RPMI8226 (cell line): ENCODE measurements around the gene RETSAT.
"Not testable (repeated sequence)": the region's sequence is repeated elsewhere in the genome, so short reads cannot be mapped to it uniquely, and the experiment has no call there.

Experiments
- DNase-seq: peaks from one replicate; pipeline ENCODE4 v3.0.0-alpha.2; 2015

RETSAT gene

GRCh38 chr2:85354286-85355072 is at the start of gene RETSAT, which contains the start of gene ELMOD3:
RETSAT (minus strand) TSS chr2:85354528; CDS start chr2:85354507, 21 bp downstream.
ELMOD3 (plus strand) TSS chr2:85354769; CDS start chr2:85357199, 2,430 bp downstream.
- peak; percentile 99 for DNase-seq

- no peak for DNase-seq
These were observed 47.5 kb upstream of the RETSAT start for GRCh38 chr2:85401844-85402243.

DNA sequence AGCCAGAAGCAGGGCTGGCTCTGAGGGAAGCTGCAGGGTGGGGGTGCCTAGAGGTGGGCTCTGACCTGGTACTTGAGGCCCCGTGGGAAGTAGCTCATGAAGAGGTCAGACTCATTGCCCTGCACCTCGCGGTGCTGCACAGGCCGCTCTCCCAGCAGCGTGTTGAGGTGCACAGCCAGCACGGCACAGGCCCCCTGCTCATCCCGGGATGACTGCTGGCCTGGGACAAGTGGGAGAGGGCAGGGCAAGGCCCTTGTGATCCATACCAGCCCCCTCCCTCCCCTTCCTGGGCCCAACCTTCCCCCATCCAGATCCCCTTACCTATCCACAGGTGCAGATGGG is 47.1 kb upstream of the RETSAT start:
- DNase-seq: no peak

DNA sequence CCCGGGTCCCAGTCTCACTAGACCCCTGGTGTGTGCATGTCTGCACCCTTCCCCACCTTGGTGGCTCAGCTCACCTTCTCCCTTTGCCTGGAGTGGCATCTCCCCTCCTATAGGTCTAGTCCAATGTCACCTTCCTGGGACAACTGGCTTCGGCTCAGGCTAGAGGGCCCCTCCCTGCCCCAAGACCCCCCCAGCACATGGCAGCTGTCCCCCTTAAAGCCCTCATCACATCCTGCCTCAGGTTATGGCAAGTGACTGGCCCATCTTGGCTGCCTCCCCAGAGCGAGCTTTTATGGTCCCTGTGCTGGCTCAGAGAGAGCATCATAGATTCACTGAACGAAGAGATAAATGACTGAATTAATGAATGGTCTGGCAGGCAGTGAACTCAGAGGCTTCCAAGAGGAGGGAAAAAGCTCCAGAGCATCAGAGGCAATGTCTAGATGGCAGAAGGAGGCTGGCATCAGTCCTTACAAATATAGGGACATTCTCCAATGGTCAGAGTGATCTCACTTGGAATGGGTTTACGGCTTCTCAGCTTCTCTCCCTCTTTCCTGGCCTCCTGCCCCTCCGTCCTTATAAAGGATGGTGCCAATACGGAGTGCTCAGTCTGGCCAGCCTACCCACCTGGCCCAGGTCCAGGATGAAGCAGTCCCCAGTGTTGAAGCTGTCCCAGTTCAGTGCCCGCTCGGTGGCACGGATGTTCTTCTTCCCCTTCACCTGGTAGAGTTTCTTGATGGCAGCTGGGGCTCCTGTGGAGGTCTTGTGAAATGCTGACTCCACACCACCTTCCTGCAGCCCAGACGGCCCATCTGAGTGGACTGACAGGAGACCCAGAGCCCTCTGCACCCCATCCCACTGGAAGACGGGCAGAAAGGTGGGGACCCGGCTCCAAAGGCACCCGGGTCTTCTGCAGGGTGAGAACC is 46.5 kb upstream of the RETSAT start:
- DNase-seq: no peak

- no peak for DNase-seq
These were observed 45.7 kb upstream of the RETSAT start for GRCh38 chr2:85400023-85400422.

DNA sequence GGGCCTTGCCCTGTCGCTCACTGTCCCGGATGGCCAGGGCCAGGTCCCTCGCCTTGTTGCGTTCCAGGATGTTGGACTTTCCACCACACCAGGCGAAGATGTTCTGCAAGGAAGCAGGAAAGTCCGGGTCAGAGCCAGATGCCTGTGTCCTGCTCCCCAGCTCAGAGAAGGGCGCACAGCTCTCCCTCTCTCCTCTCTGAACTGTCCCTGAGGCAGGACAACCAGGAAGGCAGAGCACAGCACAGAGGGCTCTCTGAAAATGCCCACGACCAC is 44.8 kb upstream of the RETSAT start:
- no peak for DNase-seq

GRCh38 chr2:85398426-85399182 is 44.3 kb upstream of the RETSAT start:
- DNase-seq: no peak

DNA sequence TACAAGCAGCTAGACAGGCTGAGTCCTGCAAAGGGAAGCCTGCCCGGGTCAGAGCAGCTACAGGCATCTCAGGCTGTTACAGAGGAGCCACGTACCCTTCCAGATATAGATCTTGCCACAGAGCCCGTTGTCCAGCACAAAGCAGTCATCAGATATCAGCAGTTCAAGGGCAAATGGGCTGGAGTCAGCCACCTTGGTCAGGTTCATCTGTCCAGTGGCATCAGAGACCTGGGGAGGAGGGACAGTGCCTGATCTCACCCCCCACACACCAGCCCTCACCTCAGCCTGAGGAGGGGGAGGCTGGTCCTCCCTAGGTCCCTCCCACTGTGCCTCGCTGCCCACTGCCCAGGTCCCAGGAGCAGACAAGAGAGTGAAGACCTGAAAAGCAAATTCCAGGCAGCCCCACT is 43.6 kb upstream of the RETSAT start:
- no peak for DNase-seq

DNA sequence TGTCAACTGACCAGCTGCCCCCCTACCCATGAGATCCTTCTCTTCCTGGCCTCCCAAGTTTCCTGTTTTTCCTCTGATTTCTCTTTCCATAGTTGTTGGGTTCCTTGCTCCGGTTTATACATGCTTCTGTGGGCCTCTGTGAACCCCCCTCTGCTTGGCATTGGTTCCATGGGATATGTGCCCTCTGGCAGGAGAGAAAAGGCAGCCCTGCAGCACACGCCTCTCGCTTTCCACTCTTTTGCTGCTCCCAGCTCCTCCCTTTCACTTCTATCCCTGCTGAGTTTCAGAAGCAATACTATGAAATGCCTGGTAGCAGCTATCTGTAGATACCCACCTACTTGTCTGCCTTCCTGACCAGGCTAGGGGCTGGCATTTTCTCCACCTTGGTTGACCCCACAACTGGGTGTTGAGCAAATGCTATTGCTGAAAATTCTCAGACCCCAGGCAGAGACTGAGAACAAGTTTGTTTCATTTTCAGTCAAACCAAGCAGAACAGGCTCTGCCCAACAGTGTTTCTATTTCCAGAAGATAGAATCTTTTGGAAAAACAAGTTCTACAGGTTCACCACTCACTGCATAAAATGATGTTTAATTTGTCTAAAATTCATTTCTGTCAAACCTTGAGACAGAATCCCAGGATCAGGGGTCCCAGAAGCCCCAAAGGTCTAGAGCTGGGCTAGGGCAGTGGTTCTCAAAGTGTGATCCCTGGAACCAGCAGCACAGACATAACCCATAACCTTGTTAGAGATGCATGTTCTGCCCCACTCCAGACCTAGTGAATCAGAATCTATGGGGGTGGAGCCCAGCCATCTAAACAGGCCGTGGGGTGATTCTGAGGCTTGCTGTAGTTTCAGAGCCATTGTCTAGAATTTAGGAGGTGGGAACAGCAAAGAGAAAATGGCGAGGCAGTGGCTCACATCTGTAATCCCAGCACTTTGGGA is 42.5 kb upstream of the RETSAT start:
- no peak for DNase-seq

GRCh38 chr2:85395912-85396475 is 41.7 kb upstream of the RETSAT start:
- DNase-seq: no peak

- DNase-seq: no peak
These were observed 40.6 kb upstream of the RETSAT start for GRCh38 chr2:85394976-85395375.

- DNase-seq: no peak
These were observed 39.9 kb upstream of the RETSAT start for GRCh38 chr2:85394261-85394681.

- DNase-seq: no peak
These were observed 39.5 kb upstream of the RETSAT start for GRCh38 chr2:85393836-85394235.

DNA sequence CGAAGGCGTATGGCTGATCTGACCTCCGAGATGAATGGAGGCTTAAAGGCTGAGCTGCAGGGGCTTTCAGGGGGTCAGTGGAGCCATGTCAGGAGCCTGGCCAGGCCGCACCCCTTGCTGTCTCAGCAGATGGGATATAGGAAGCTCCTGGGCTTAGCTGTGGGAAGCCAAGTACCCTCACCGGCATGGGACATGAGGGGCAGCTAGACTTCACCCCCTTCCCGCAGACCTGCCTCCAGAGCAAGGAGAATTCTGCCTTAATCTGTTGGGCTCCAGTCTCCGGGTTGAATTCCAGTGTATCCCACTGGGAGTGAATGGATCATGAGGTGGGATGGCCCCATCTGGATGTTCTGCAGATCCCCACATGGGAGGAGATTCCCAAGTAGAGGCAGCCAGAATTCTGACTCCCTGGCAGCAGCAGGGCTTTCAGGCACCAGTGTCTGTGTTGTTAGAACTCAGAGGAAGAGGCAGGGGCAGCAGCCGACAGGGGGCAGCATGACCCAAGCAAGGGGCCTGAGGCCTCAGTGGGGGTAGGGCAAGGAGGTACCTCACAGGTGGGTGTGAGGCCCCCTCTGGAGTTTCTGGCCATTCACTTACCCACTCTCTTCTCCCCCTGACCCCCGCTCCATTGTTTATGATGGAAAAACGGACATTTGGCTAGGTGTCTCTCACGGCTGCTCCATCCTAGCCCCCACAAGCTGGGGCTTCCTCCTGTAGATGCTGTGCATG is 36.8 kb upstream of the RETSAT start:
- peak; percentile 71 for DNase-seq

GRCh38 chr2:85388878-85389538 is 34.7 kb upstream of the RETSAT start:
- no peak for DNase-seq

GRCh38 chr2:85387754-85388153 is 33.4 kb upstream of the RETSAT start:
- DNase-seq: no peak

- no peak for DNase-seq
These were observed 31.4 kb upstream of the RETSAT start for GRCh38 chr2:85385746-85386145.

- no peak for DNase-seq
These were observed 29.5 kb upstream of the RETSAT start for GRCh38 chr2:85383850-85384249.

- DNase-seq: not testable (repeated sequence)
These were observed 28.8 kb upstream of the RETSAT start for GRCh38 chr2:85383151-85383550.

GRCh38 chr2:85380048-85380447 is 25.7 kb upstream of the RETSAT start:
- no peak for DNase-seq

- no peak for DNase-seq
These were observed 23.9 kb upstream of the RETSAT start for GRCh38 chr2:85378257-85378656.
